Stimulated activated CD4-positive, alpha-beta T cell treated with anti-CD3 and anti-CD28 coated beads, Interleukin-12 subunit alpha, Interleukin-12 subunit beta, amount 100 ng/mL, for 4 hours (primary cell): ENCODE measurements around the gene RAC2.

Experiments used
- DNase-seq: peaks from one replicate; pipeline ENCODE4 v3.0.0-alpha.2; 2020

RAC2 gene

DNA sequence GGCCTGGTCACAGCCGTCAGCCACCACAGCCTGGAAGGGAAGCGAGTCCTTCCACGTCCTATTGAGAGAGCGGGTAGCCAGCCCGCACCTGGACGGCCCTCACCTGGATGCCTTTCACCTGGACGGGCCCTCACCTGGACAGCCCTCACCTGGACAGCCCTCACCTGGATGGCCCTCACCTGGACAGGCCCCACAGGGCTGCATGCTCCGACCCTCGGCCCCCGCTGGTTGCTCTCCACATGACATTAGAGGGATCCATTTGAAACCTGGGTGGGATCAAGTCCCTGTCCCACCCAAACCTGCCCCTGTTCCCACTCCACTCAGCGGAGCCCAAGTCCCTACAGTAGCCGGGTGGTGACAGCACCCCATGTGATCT is 59.7 kb downstream of the RAC2 start:
- no peak for DNase-seq

DNA sequence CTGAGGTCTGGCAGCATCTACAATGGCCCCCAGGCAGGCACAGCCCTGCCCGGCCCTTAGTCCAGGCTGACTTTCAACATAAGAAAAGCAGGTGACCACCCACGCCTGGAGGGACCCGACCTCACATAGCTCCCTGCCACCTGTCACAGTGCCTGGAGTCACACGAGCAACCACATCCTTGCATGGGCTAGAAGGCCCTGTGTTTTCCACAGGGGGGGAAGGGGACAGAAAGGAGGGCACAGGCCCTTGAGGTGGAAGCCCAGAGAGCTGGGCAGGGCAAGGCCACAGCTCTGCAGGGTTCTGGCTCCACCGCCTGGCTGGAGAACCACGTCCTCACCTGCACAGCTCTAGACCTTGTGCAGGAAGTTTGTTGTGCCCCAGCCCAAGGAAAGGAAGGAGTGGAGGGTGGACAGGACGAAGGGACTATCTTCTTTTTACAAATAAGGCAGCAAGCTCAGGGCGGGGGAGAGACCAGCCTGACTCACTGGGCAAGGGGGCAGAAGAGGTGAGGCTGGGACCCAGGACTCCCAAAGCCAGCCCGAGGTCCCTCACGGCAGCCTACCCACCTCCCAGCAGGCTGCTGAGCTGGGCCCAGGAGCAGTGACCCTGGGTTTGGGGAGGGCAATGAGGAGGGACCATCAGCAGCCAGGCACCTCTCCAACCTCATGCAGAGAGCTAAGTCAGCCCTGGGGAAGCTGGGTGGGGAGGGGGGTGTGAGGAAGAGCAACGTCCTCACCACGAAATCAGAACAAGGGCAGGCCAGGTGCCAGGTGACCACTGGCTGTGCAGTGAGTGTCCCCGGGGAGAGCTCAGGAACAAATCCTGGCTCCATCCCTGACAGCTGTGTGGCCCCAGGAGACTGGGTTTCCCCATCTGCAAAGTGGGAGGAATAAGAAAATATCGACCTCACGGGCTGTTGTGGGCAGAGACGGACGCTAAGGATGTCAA is 60.4 kb downstream of the RAC2 start:
- no peak for DNase-seq

DNA sequence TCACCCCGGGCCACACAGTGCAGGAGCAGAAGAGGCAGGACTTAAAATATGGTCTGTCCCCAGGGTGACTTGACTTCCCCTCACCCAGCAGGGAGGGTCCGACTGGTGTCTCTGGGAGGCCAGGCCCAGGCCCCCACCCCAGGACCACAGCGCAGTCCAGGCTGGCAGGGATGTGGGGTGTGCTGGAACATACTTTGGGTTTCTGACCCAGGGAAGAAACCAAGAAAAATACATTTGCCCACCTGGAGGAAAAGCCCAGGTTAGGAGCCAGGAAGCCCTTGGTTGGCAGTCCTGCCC is 61.2 kb downstream of the RAC2 start:
- DNase-seq: no peak

DNA sequence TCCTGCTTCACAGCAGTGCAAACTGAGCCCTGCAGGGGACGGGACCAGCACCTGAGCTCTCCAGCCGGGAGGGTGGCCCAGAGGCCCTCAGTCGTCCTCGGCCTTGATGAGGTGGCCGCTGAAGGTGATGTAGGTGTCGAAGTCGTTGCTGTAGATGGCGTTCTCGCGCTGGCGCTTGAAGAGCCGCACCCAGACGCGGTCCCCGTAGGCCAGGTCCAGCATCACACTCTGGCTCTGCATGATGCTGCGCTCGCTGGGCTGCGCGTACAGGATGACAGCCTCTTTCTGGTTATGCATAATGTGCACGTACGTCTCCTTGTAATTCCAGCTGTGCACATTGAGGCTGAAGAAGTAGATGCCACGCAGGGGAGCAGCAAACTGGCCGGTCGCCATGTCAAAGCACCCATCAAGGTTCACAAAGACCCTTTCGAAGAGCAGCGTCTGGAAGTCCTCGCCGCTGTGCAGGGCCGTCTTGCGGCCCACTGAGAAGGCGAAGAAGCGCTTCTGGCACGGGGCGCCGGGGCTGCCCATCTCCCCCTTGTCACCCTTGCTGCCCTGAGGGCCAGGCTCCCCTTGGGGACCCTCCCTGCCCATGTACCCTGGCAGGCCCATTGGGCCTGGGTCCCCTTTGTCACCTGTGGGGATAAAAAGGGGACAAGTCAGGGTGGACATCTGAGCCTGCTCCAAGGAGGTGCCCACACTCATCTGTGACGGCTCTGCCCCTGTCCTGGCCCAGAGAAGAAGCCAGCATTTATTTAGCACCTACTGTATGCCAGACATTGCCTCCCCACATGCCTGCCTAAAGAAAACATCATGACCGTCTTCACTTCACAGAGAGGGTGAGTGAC is 61.7 kb downstream of the RAC2 start:
- no peak for DNase-seq

DNA sequence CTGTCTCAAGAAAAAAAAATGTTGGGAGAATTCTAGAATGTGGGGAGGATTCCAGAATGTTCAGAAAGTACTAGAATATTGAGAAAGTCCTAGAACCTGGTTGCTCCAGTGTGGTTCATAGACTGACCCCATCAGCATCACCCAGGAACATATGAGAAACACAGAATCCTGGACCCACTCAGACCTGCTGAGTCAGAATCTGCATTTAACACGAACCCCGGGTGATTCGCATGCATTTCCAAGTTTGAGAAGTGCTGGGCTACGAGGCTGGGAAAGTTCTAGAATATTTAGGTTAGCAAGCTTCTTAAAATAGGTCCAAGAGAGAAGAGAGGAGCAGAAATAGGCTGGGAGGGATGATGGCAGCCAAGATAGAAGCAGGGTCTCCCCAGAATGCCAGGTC is 62.4 kb downstream of the RAC2 start:
- no peak for DNase-seq

DNA sequence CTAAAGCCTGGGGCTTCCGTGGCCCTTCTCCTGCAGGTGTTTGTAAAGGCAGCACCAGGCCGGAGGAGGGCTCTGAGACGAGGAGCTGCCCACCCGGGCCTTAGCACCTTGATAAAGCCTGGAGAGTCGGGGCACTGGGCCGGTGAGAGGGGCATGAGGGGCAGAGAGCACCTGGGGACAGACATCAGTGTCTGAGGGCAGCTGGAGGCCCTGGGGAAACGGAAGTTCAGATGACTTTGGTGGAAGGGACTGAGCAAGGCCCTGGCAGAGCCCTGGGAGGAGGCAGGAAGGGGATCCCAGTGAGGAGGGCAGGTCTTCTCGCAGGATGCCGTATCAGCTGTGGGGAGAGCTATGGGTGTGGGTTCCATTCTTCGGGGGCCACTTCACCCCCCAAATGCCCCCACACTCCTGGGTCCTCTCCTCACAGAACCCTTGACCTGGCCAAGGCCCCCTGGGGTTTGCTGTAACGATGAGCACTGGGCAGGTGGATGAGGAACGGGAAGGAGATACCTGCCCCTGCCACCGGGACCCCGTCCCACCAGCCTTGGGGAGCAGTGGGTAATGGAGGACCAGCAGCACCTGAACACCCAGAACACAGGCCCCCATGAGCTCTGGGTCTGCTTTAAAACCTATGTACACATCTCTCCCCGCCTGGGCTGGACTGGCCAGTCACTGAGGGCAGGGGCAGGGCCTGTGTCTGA is 63.4 kb downstream of the RAC2 start:
- DNase-seq: no peak

DNA sequence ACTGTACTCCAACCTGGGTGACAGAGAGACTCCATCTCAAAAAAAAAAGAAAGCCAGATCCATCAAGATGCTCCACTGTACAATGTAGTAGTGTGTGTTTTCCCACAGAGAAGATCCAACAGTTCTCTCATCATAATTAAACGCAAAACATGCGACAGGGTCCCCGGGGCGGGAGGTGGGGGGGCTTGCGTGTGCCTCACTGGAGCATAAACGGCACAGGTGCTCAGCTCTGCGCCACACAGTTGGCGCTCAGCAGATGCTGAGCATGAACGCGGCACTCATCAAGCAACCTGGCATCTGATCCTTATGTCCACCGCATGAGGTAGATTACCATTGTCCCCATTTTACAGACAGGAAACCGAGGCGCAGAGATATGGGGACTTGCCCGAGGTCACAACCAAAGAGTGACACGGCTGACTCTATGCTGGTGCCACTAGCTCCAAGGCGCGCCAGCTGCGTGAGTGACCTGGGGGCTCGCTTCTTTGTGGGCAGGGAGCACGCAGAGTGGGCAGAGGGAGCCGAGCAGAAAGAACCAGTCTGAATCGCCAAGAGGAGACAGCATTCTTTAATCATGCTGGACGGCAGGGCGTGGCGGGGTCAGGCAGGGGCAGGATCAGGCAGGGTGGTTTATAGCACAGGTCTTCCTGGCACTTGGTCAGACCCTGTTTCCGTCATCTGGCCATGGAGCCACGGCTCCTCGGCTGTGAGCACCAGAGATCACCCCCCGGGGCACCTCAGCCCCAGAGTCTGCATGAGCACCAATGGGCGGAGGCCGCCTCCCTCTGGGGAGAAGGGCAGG is 64.2 kb downstream of the RAC2 start:
- no peak for DNase-seq

DNA sequence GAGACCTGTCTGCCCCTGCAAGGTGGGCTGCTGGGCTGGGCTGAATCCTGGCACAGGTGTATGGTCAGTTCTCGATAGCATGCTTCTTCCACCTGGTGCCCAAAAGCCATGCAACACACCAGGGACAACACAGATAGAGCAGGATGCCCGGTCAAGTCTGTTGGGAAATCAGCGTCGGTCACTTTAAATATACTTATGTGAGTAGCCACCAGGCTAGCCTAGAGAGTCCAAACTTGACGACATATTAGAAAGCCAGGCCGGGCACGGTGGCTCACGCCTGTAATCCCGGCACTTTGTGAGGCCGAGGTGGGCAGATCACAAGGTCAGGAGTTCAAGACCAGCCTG is 65.0 kb downstream of the RAC2 start:
- DNase-seq: no peak

DNA sequence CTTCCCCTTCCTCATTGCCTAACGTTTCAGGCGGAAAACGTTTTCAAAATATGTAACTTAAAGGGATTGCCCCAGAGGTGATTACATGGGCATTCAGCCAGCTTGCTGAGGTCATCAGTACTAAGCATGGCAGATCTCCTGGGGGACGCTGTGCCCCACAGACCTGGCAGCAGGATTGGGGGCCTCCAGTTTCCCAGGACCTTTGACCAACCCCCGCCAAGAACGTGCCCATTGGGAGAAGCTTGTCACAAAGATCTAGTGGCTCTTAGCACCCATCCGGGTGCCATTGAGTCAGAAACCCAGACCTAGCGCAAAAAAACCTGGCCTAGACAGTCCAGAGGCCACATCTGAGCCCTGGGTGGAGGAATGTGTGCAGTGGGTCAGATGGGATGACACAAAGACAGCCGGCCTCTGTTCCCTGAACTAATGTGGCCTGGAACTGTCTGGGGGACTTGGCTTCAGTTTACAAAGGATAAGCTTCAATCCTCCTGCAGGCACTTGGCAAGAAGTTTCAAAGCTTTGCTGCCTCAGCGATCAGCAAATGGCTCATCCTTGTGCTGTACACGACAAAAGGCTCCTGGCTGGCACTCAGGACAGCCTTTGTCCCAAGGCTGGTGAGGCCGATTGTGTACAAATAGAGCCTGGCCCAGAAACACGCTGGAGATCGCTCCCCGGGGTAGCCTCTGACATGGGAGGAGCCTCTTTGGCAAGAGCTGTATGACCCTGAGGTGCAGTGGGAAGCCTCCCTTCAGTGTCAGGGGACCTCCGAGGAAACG is 65.5 kb downstream of the RAC2 start:
- DNase-seq: no peak

DNA sequence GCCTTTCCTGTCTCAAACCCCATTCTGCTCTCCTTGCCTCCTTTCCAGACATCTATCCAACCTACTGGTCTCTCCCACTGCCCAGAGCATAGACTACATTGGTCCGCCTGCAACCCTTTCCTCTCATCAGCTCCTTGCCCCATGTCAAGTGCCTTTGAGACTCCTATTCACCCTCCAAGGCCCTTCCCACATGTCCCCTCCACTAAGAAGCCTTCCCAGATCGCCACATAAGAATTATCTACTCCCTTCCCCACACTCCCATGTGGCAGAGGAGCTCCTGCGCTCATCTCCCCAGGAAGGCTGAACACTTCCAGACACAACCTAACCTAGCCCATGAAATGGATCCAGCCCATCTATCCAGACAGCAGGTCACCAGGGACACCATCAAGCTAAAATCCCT is 66.3 kb downstream of the RAC2 start:
- DNase-seq: no peak

DNA sequence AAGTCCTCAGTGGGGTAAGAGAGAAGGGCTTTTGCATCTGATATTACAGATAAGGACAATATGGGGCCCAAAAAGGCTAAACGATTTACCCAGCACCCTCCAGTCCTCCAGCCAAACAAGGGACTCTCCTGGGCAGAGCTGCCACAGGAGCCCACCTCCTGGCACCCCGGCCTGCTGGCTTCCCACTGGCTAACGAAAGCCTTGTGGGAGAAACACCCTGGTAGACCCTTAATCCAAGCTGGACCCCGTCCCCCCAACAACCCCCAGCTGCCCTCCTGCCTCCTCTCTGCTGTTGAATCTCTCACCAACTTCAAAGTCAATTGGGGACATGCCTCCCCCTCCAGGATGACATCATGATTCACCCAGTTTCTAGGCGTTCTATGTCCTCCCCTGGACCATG is 66.8 kb downstream of the RAC2 start:
- DNase-seq: no peak

DNA sequence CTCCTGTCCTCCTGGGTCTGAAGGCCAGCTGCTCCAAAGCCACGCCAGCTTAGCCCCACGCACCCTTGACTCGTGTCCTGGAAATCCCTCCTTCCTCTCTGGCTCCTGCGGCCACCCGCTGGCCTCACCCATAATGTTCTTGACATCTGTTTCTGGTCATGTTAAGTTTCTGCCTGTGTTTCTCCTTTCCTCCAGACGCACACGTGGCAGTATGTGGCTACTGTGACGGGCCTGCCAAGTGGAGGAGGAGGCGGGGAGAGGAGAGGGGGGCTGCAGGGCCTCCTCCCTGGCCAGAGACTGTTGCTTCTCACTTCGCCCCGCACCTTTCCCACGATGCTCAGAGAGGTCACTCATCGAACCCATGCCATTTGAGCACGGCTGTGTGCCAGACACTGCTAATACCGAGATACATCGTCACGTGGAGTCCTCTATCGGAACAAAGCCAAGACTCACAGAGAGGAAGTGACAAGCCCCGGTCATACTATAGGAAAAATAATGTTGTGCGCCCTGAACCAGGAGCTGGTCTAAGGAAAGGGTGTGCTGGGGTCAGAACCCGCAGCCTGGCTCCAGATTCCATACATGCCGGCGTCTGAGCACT is 67.5 kb downstream of the RAC2 start:
- no peak for DNase-seq

DNA sequence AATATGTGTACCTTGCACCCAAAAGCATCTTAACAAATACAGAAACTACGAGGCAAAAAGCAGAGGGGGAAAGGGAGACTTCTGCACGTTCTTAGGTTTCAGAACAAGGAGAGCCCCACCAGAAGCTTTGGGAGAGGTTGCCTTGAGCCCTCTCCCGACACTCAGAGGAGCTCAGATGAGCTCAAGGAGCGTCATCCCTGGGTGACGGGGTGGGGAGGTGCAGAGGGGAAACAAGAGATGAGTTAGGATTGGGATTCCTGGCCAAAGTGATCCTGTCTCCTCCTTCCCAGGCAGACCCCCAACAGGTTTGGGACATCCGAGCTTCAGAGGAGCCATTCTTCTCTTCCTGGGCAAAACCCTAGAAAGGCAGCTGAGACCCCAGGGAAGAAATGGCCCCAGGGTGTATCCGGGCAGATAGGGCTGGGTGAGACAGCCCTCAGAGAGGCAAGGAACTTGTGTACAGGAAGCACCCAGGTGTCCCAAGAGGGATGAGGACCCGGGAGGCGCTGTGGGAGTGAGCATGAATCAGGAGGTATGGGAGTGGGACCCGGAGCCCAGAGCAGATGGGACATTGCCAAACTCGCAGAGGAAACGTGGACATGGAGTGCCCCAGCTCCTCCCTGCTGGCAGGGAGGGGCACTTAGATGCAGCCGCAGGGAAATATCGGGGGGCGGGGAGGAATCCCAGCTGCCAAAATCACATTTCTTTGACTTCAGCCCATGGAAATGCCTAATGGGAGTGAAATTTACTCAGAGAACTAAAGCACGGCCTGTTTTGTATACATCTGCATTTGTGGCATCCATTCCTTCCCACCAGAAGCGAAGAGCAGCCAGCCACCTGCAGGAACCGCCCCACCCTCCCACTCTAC is 68.4 kb downstream of the RAC2 start:
- no peak for DNase-seq
